GM12874 (cell line): ENCODE results near the gene SLC25A22.
A peak's percentile ranks its signal among the peaks of the same experiment; 100 is the strongest.

Source experiments
- CTCF ChIP-seq: IDR thresholded peaks from 2 replicates; pipeline ENCODE4 v1.5.1; 2011; ENCODE audit warnings: low read depth, mild to moderate bottlenecking, control low read depth, low read length, moderate library complexity; ENCODE audit not compliant: insufficient read depth

The SLC25A22 gene

GRCh38 chr11:828506-829175 lies 30.6 kb upstream of the SLC25A22 start:
- no peak for TF ChIP-seq CTCF

- no peak for TF ChIP-seq CTCF
These were observed 29.8 kb upstream of the SLC25A22 start, which contains the start of gene CRACR2B for GRCh38 chr11:827897-828192. Gene CRACR2B (plus strand): TSS chr11:827919. CDS start chr11:828608, 689 bp downstream.

GRCh38 chr11:827146-827896 lies 29.2 kb upstream of the SLC25A22 start:
- 0 out of 2 replicates have a peak, but pooled peaks have one; percentile 1 for TF ChIP-seq CTCF

GRCh38 chr11:826836-827145 lies 28.7 kb upstream of the SLC25A22 start:
- no peak for TF ChIP-seq CTCF

GRCh38 chr11:826227-826621 lies 28.1 kb upstream of the SLC25A22 start:
- TF ChIP-seq CTCF: no peak

- no peak for TF ChIP-seq CTCF
These were observed 27.5 kb upstream of the SLC25A22 start for GRCh38 chr11:825366-826226.

- TF ChIP-seq CTCF: no peak
These were observed 26.9 kb upstream of the SLC25A22 start for GRCh38 chr11:824942-825341.
